Mesothelial cell of epicardium (in vitro differentiated cells): ENCODE measurements around the gene HIVEP3. TPM values are rescaled to one million over a fixed set of nuclear protein-coding genes. Genes with fewer than 3 reads are reported as not detected.

ENCODE experiments used
- DNase-seq, 2 experiments: peaks; one replicate each; pipeline ENCODE4 v3.0.0; 2021; ENCODE audit warnings: low spot score in 2 of 2; ENCODE audit not compliant: unreplicated experiment in 2 of 2
- H3K27ac Mint-ChIP-seq: 2 replicates; pipeline ENCODE4 v1.8.0; 2021; ENCODE audit warnings: mixed read lengths
- H3K27me3 Mint-ChIP-seq: 2 replicates; pipeline ENCODE4 v1.8.0; 2021; ENCODE audit warnings: low read depth, mixed read lengths
- H3K36me3 Mint-ChIP-seq: 2 replicates; pipeline ENCODE4 v1.8.0; 2021; ENCODE audit warnings: mixed read lengths
- H3K4me1 Mint-ChIP-seq: 2 replicates; pipeline ENCODE4 v1.8.0; 2021; ENCODE audit warnings: mixed read lengths
- H3K4me3 Mint-ChIP-seq: 2 replicates; pipeline ENCODE4 v1.8.0; 2021; ENCODE audit warnings: mild to moderate bottlenecking, moderate library complexity, mixed read lengths
- H3K9me3 Mint-ChIP-seq: 2 replicates; pipeline ENCODE4 v1.8.0; 2021; ENCODE audit warnings: mixed read lengths
- CTCF ChIP-seq: fragments of 200-600 bp; sonication (generic); IDR thresholded peaks from one replicate; pipeline ENCODE4 v1.5.0; 2021; ENCODE audit warnings: antibody characterized with exemption; ENCODE audit not compliant: unreplicated experiment
- total RNA-seq: library from RNA; stranded (reverse); gene quantifications from 3 replicates; pipeline ENCODE4 v1.2.1, GENCODE V29; 2021

Gene HIVEP3
- total RNA-seq, 1 donor from 2014 or later, result 8.9 TPM

GRCh38 chr1:41493117-41493536, 425.6 kb downstream of the HIVEP3 start:
- TF ChIP-seq CTCF, result no peak
- Mint-ChIP-seq H3K4me1 (peaks cover 46% of the 10 kb centered on the region), H3K4me3 (no peak overlapping the region), H3K27me3 (no peaks in the 10 kb centered on the region), H3K9me3 (no peaks in the 10 kb centered on the region), H3K27ac (peak overlapping the region; percentile 53), H3K36me3 (no peaks in the 10 kb centered on the region)
- DNase-seq, result no peak

GRCh38 chr1:41492341-41492848, 426.3 kb downstream of the HIVEP3 start:
- Mint-ChIP-seq H3K27me3 (no peaks in the 10 kb centered on the region), H3K36me3 (no peaks in the 10 kb centered on the region), H3K4me3 (no peak overlapping the region), H3K9me3 (no peaks in the 10 kb centered on the region), H3K4me1 (peaks cover 50% of the 10 kb centered on the region), H3K27ac (peak overlapping the region; percentile 34)
- no peak for DNase-seq
- peak; percentile 35 for TF ChIP-seq CTCF

GRCh38 chr1:41490911-41491310, 427.8 kb downstream of the HIVEP3 start:
- Mint-ChIP-seq H3K27me3 (no peaks in the 10 kb centered on the region), H3K9me3 (no peaks in the 10 kb centered on the region), H3K4me1 (peaks cover 59% of the 10 kb centered on the region), H3K4me3 (no peak overlapping the region), H3K27ac (no peak overlapping the region), H3K36me3 (no peaks in the 10 kb centered on the region)
- no peak for DNase-seq
- no peak for TF ChIP-seq CTCF

DNA sequence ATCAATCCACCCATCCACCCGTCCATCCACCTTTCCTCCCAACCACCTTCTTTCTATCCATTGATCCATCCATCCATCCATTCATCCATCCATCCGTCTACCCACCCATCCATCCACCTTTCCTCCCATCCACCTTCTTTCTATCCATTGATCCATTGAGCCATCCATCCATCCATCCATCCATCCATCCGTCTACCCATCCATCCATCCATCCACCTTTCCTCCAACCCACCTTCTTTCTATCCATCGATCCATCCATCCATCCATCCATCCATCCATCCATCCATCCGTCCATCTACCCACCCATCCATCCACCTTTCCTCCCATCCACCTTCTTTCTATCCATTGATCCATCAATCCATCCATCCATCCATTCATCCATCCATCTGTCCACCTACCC, 429.2 kb downstream of the HIVEP3 start:
- H3K9me3 Mint-ChIP-seq, result no peaks in the 10 kb centered on the region
- no peaks in the 10 kb centered on the region for H3K36me3 Mint-ChIP-seq
- H3K4me1 Mint-ChIP-seq, result peaks cover 60% of the 10 kb centered on the region
- no peak for TF ChIP-seq CTCF
- no peak for DNase-seq
- H3K4me3 Mint-ChIP-seq, result no peak overlapping the region
- no peaks in the 10 kb centered on the region for H3K27me3 Mint-ChIP-seq
- H3K27ac Mint-ChIP-seq, result peak overlapping the region; percentile 94

DNA sequence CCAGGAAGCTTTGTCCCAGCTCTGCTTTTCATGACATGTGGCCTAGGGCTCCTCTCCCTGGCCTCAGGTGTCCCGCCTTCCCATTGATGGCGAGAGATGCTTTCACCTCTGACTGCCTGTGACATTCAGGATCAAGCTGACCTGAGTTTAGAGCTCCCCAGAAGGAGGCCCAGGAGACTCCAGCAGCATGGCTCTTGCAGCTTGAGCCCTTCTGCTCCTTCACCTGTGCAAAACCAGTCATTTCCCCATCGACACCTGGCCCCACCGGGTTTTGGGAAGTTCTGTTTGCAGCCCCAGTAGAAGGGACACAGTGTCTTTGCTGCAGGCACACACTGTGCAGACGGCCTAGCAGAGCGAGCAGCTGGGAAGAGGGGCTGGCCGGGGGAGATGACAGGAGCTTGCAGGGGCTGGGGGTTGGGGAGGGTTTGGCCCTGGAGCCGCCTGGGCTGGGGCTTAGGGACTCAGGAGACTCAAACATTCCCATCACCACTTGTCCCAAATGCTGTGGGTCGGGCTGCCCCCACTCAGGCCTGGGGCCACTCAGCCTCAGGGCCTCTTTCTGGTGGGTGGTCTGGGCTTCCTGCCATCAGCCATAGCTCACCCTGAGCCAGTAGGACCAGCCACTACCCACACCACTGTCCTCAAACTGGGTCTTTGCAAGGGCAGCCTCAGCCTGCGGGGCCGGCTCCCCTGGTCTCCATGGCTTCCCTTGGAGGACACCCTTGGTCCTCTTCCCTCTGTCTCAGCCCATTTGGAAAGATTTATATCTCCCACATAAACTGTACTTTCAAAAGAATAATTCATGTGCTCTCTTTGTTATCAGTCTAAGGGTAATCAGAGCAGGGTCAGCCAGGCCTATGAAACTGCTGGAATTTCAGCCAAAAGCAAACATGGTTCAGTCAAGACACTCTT, 430.4 kb downstream of the HIVEP3 start:
- H3K4me1 Mint-ChIP-seq, result peaks cover 68% of the 10 kb centered on the region
- no peaks in the 10 kb centered on the region for H3K36me3 Mint-ChIP-seq
- DNase-seq, result no peak
- TF ChIP-seq CTCF, result no peak
- no peaks in the 10 kb centered on the region for H3K9me3 Mint-ChIP-seq
- peak overlapping the region; percentile 95 for H3K27ac Mint-ChIP-seq
- H3K27me3 Mint-ChIP-seq, result no peaks in the 10 kb centered on the region
- H3K4me3 Mint-ChIP-seq, result no peak overlapping the region
